Chondrocyte (in vitro differentiated cells): ENCODE results near the gene AQP12B. TPM values are rescaled to one million over a fixed set of nuclear protein-coding genes. Genes with fewer than 3 reads are reported as not detected.
"Not testable (repeated sequence)": the region's sequence is repeated elsewhere in the genome, so short reads cannot be mapped to it uniquely, and the experiment has no call there.

Source experiments
- DNase-seq: peaks from one replicate; pipeline ENCODE4 v3.0.0; 2021; ENCODE audit warnings: mixed read lengths, low spot score
- H3K27ac Mint-ChIP-seq: one replicate; pipeline ENCODE4 v1.8.0; 2021; ENCODE audit warnings: mild to moderate bottlenecking, moderate library complexity, mixed read lengths; ENCODE audit not compliant: unreplicated experiment
- H3K27me3 Mint-ChIP-seq: 2 replicates; pipeline ENCODE4 v1.8.0; 2021; ENCODE audit warnings: low read depth, mixed read lengths
- H3K36me3 Mint-ChIP-seq: 2 replicates; pipeline ENCODE4 v1.8.0; 2021; ENCODE audit warnings: low read depth, mixed read lengths
- H3K4me1 Mint-ChIP-seq: 2 replicates; pipeline ENCODE4 v1.8.0; 2021; ENCODE audit warnings: low read depth, mild to moderate bottlenecking, mixed read lengths
- H3K4me3 Mint-ChIP-seq: one replicate; pipeline ENCODE4 v1.8.0; 2021; ENCODE audit warnings: mild to moderate bottlenecking, moderate library complexity, mixed read lengths; ENCODE audit not compliant: unreplicated experiment
- H3K9me3 Mint-ChIP-seq: 2 replicates; pipeline ENCODE4 v1.8.0; 2021; ENCODE audit warnings: low read depth, mixed read lengths
- total RNA-seq: library from RNA; stranded (reverse); gene quantifications from 3 replicates; pipeline ENCODE4 v1.2.1, GENCODE V29; 2021
- TF ChIP-seq, protein P1 (sequence below): fragments of 200-600 bp; sonication (generic); IDR thresholded peaks from 2 replicates; pipeline ENCODE4 v1.5.0; 2021; ENCODE audit warnings: antibody characterized with exemption, mild to moderate bottlenecking, moderate library complexity

Gene AQP12B
- total RNA-seq, 1 donor from 2014 or later: not detected

- not testable (repeated sequence) for H3K36me3 Mint-ChIP-seq, H3K27me3 Mint-ChIP-seq, H3K9me3 Mint-ChIP-seq, DNase-seq, H3K4me3 Mint-ChIP-seq, H3K4me1 Mint-ChIP-seq, H3K27ac Mint-ChIP-seq
Observed at GRCh38 chr2:240680185-240680584, 2.5 kb downstream of the AQP12B start.

GRCh38 chr2:240678909-240679308 lies 3.8 kb downstream of the AQP12B start:
- not testable (repeated sequence) for H3K27me3 Mint-ChIP-seq, DNase-seq, H3K36me3 Mint-ChIP-seq, H3K4me1 Mint-ChIP-seq, H3K4me3 Mint-ChIP-seq, H3K27ac Mint-ChIP-seq, H3K9me3 Mint-ChIP-seq

GRCh38 chr2:240678043-240678442 lies 4.6 kb downstream of the AQP12B start:
- H3K4me3 Mint-ChIP-seq, H3K36me3 Mint-ChIP-seq, DNase-seq, H3K27ac Mint-ChIP-seq, H3K4me1 Mint-ChIP-seq, H3K9me3 Mint-ChIP-seq, H3K27me3 Mint-ChIP-seq: not testable (repeated sequence)

DNA sequence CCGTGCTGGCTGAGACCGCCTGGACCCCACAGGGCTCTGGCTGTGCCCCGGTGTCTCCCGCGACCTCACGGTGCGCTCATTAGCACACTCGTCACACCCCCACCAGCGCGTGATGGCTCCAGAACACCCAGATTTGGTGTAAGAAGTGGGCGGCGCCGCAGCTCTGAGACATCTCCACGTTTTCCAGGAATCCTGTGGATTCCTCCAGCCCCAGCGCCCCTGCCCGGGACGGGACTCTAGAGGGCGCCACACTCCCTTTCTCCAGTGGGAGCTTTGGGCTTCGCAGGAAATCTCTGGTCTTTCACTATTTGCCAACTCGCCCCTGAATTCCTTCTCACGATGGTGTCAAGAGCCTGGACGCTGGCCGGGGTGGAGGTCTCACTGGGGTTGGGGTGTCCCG lies 7.3 kb downstream of the AQP12B start:
- not testable (repeated sequence) for H3K27ac Mint-ChIP-seq, H3K4me1 Mint-ChIP-seq, H3K4me3 Mint-ChIP-seq, DNase-seq, H3K9me3 Mint-ChIP-seq, H3K36me3 Mint-ChIP-seq
- peaks cover 19% of the 10 kb centered on the region for H3K27me3 Mint-ChIP-seq

GRCh38 chr2:240674461-240675184 lies 8.1 kb downstream of the AQP12B start:
- not testable (repeated sequence) for H3K36me3 Mint-ChIP-seq, H3K27ac Mint-ChIP-seq, H3K4me1 Mint-ChIP-seq, H3K9me3 Mint-ChIP-seq, DNase-seq, H3K4me3 Mint-ChIP-seq
- H3K27me3 Mint-ChIP-seq: peaks cover 24% of the 10 kb centered on the region

DNA sequence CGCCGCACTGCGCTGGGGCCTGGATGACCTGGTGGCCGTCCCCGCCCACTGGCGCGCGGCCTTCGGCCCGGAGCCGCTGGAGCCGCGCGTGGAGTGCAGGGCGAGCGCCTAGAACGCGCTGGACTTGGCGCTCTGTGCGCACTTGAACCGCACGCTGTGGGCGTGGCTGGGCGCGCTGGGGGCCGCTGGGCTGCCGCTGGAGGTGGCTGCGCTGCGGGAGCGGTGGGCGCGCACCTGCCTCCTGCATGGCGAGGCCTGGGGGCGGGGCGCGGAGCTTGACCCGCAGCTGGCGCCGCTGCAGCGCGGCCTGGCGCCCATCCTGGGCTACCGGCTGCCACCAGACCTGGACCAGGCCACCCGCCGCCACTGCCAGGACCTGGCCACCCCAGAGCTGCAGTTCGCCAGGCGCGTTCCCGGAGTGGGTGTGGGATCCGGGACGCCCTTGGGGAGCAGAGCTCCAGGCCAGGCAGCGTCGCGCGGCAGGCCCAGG lies 9.9 kb downstream of the AQP12B start:
- no peak overlapping the region for H3K27ac Mint-ChIP-seq
- H3K36me3 Mint-ChIP-seq: no peaks in the 10 kb centered on the region
- H3K4me3 Mint-ChIP-seq: no peak overlapping the region
- H3K27me3 Mint-ChIP-seq: peaks cover 33% of the 10 kb centered on the region
- TF ChIP-seq, protein P1, sequence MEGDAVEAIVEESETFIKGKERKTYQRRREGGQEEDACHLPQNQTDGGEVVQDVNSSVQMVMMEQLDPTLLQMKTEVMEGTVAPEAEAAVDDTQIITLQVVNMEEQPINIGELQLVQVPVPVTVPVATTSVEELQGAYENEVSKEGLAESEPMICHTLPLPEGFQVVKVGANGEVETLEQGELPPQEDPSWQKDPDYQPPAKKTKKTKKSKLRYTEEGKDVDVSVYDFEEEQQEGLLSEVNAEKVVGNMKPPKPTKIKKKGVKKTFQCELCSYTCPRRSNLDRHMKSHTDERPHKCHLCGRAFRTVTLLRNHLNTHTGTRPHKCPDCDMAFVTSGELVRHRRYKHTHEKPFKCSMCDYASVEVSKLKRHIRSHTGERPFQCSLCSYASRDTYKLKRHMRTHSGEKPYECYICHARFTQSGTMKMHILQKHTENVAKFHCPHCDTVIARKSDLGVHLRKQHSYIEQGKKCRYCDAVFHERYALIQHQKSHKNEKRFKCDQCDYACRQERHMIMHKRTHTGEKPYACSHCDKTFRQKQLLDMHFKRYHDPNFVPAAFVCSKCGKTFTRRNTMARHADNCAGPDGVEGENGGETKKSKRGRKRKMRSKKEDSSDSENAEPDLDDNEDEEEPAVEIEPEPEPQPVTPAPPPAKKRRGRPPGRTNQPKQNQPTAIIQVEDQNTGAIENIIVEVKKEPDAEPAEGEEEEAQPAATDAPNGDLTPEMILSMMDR: no peak
- no peak for DNase-seq
- H3K9me3 Mint-ChIP-seq: no peaks in the 10 kb centered on the region
- peaks cover 3% of the 10 kb centered on the region for H3K4me1 Mint-ChIP-seq

DNA sequence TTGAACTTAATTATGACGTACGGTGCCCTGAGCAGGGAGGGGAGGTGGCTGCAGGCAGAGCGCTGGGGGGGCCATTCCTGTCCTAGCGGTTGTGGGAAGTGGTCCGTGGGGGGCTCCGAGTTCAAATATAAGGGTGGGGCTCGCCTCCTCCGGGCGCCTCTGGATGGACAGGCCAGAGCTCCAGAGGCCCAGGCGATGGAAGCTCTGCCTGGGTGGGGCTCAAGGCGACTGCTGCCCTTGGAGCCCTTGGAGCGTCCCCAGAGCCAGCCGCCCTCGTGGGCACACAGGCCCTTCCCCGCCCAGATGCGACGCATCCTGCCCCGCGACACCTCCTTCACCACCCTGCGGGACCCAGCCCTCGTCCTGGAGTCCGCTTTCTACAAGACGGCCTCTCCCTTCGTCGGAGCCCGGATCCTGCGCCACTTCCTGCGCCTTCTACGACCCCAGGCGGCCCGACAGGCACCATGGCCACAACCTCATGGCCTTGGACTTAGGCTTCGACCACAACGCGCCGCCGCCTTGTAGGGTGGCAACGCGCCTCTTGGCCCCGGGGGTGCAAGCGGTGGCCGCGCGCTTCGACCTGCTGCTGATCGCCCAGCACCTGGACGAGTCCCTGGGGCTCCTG lies 10.5 kb downstream of the AQP12B start:
- Mint-ChIP-seq H3K4me1 (peaks cover 3% of the 10 kb centered on the region), H3K27me3 (peaks cover 38% of the 10 kb centered on the region), H3K4me3 (no peak overlapping the region), H3K27ac (no peak overlapping the region), H3K9me3 (no peaks in the 10 kb centered on the region), H3K36me3 (peaks cover under 1% of the 10 kb centered on the region)
- no peak for DNase-seq
- TF ChIP-seq, protein P1: no peak
